HepG2 (cell line): ENCODE data around the gene UBL4B. TPM values are rescaled to one million over a fixed set of nuclear protein-coding genes. Genes with fewer than 3 reads are reported as not detected.

Source experiments
- ATAC-seq: fragments of 200-7000 bp; cut with Tn5 transposase; 3 replicates; pipeline ENCODE4 v1.9.1; 2020; ENCODE audit warnings: mild to moderate bottlenecking, moderate library complexity
- BruUV-seq: library from RNA; stranded (reverse); fragments of 400-500 nt; replicated peaks from 2 replicates; lab custom pipeline; 2021; lab: Mats Ljungman, UMichigan
- CTCF ChIA-PET: fragments of 300-600 bp; formaldehyde crosslinking; extraction: SDS; loops from one replicate; lab custom pipeline; 2021; ENCODE audit warnings: low total read pairs, inconsistent platforms, low intra/inter-chr PET ratio; lab: Yijun Ruan, JAX
- POLR2A ChIA-PET: fragments of 350-600 bp; sonication (Branson Sonifier 250); formaldehyde crosslinking; loops from one replicate; lab custom pipeline; 2020; ENCODE audit warnings: antibody characterized with exemption, inconsistent platforms; lab: Yijun Ruan, JAX
- DNase-seq: peaks from one replicate; pipeline ENCODE4 v3.0.0-alpha.2; 2015; ENCODE audit warnings: low spot score
- FAIRE-seq: peaks from 3 replicates; lab custom pipeline; 2011; peaks lifted over from hg19 to GRCh38; lab: Jason Lieb, UNC
- H2AFZ ChIP-seq: one replicate; pipeline ENCODE4 v1.6.1; 2011; ENCODE audit warnings: low read length, inconsistent platforms
- H3K27ac ChIP-seq: fragments of 300-600 bp; 3 replicates; pipeline ENCODE4 v1.8.0; 2011; ENCODE audit warnings: mixed run types, mild to moderate bottlenecking, mixed read lengths, low read length, inconsistent platforms; ENCODE audit not compliant: insufficient read depth; ENCODE audit errors: extremely low read length
- H3K27me3 ChIP-seq, 2 experiments: fragments of 200-600 bp in 1 of 2; 2 replicates in 1 of 2; 3 replicates in 1 of 2; pipeline versions ENCODE4 v1.6.0 to v1.8.0; 2011; ENCODE audit warnings: low read length in 2 of 2, mild to moderate bottlenecking in 2 of 2, moderate library complexity in 2 of 2, inconsistent platforms in 1 of 2; ENCODE audit not compliant: insufficient read depth in 2 of 2, control insufficient read depth in 1 of 2
- H3K36me3 ChIP-seq, 2 experiments: fragments of 200-600 bp in 1 of 2; replicated peaks in 1 of 2; 2 replicates in 1 of 2; 3 replicates in 1 of 2; pipeline versions ENCODE4 v1.5.1 to v1.8.0; 2011; ENCODE audit warnings: low read length in 2 of 2, inconsistent platforms in 1 of 2; ENCODE audit not compliant: insufficient read depth in 2 of 2, control insufficient read depth in 1 of 2
- H3K4me1 ChIP-seq: 2 replicates; pipeline ENCODE4 v1.5.1; 2012; ENCODE audit warnings: low read length, inconsistent platforms; ENCODE audit not compliant: insufficient read depth
- H3K4me2 ChIP-seq: 2 replicates; pipeline ENCODE4 v1.6.0; 2011; ENCODE audit warnings: low read depth, low read length, inconsistent platforms
- H3K4me3 ChIP-seq, 3 experiments: fragments of 200-600 bp in 1 of 3; sonication (generic), shearing (Covaris generic) in 1 of 3; replicated peaks in 1 of 3; 2 replicates each; pipeline ENCODE4 v1.5.1; 2011 to 2016; ENCODE audit warnings: low read length in 3 of 3, inconsistent platforms in 2 of 3, low read depth in 2 of 3, mild to moderate bottlenecking in 2 of 3, control low read depth in 1 of 3, mixed read lengths in 1 of 3; ENCODE audit not compliant: insufficient read depth in 1 of 3
- H3K79me2 ChIP-seq: one replicate; pipeline ENCODE4 v1.6.1; 2011; ENCODE audit warnings: low read length, inconsistent platforms; ENCODE audit not compliant: insufficient read depth
- H3K9ac ChIP-seq: 2 replicates; pipeline ENCODE4 v1.6.0; 2011; ENCODE audit warnings: mild to moderate bottlenecking, low read depth, low read length, inconsistent platforms; ENCODE audit not compliant: insufficient read depth
- H3K9me3 ChIP-seq: 2 replicates; pipeline ENCODE4 v1.5.1; 2012; ENCODE audit warnings: mild to moderate bottlenecking, low read length
- H4K20me1 ChIP-seq: 2 replicates; pipeline ENCODE4 v1.6.0; 2011; ENCODE audit warnings: inconsistent platforms, mild to moderate bottlenecking, low read length, moderate library complexity; ENCODE audit not compliant: insufficient read depth
- E2F5 ChIP-seq: sonication (generic); formaldehyde crosslinking; conservative IDR thresholded peaks from 2 replicates; pipeline ENCODE4 v1.4.0; 2020; ENCODE audit warnings: missing genetic modification reagents
- KDM5B ChIP-seq: sonication (generic); formaldehyde crosslinking; IDR thresholded peaks from 2 replicates; pipeline ENCODE4 v1.4.0; 2020; ENCODE audit warnings: missing genetic modification reagents, mild to moderate bottlenecking, borderline replicate concordance
- MLLT10 ChIP-seq: sonication (generic); formaldehyde crosslinking; IDR thresholded peaks from 2 replicates; pipeline ENCODE4 v1.4.0; 2020; ENCODE audit warnings: missing genetic modification reagents
- NKX3-1 ChIP-seq: sonication (generic); formaldehyde crosslinking; IDR thresholded peaks from 2 replicates; pipeline ENCODE4 v1.5.0; 2020; ENCODE audit warnings: missing genetic modification reagents
- PAXIP1 ChIP-seq: sonication (generic); formaldehyde crosslinking; conservative IDR thresholded peaks from 2 replicates; pipeline ENCODE4 v1.4.0; 2020; ENCODE audit warnings: mild to moderate bottlenecking, missing genetic modification reagents, moderate library complexity
- POLR2G ChIP-seq: fragments of 200-400 bp; formaldehyde crosslinking; IDR thresholded peaks from 2 replicates; pipeline ENCODE4 v1.6.1; 2018; ENCODE audit warnings: mild to moderate bottlenecking, low read depth, low read length, moderate library complexity
- RFX5 ChIP-seq: IDR thresholded peaks from 2 replicates; pipeline ENCODE4 v1.6.1; 2011; ENCODE audit warnings: low read depth, low read length, improper control_type of control experiment
- SMAD9 ChIP-seq: sonication (generic); formaldehyde crosslinking; IDR thresholded peaks from 2 replicates; pipeline ENCODE4 v1.5.1; 2020; ENCODE audit warnings: mild to moderate bottlenecking, missing genetic modification reagents
- TRIM24 ChIP-seq: sonication (generic); formaldehyde crosslinking; IDR thresholded peaks from 2 replicates; pipeline ENCODE4 v1.8.0; 2022; ENCODE audit warnings: mild to moderate bottlenecking, missing genetic modification reagents
- XRCC5 ChIP-seq: fragments of 200-400 bp; formaldehyde crosslinking; optimal IDR thresholded peaks from 2 replicates; pipeline ENCODE3; 2017; ENCODE audit warnings: mild to moderate bottlenecking, low read length
- ZNF282 ChIP-seq: fragments of 450-650 bp; IDR thresholded peaks from 2 replicates; pipeline ENCODE4 v1.6.1; 2018; ENCODE audit not compliant: partially characterized antibody
- ZNF383 ChIP-seq: sonication (generic); formaldehyde crosslinking; IDR thresholded peaks from 2 replicates; pipeline ENCODE4 v1.4.0; 2020; ENCODE audit warnings: missing genetic modification reagents, mild to moderate bottlenecking, borderline replicate concordance
- ZNF546 ChIP-seq: sonication (generic); formaldehyde crosslinking; conservative IDR thresholded peaks from 2 replicates; pipeline ENCODE4 v1.8.1; 2023; ENCODE audit warnings: mild to moderate bottlenecking, missing genetic modification reagents
- ZNF564 ChIP-seq: sonication (generic); formaldehyde crosslinking; IDR thresholded peaks from 2 replicates; pipeline ENCODE4 v1.8.1; 2023; ENCODE audit warnings: mild to moderate bottlenecking, missing genetic modification reagents
- WGBS: methylation state at CpG from one replicate; pipeline ENCODE4 v1.1.6; 2017; ENCODE audit warnings: low lambda C conversion rate; 5-methylcytosine and 5-hydroxymethylcytosine counted together
- in situ Hi-C: cut with HindIII; loops from 2 replicates; pipeline ENCODE4 v1.10.0; 2017; ENCODE audit warnings: low pct_unique_long_range_greater_than_20kb; ENCODE audit not compliant: extremely low pct_ligation_motif_present
- intact Hi-C: fragments of 100-400 bp; cut with micrococcal nuclease; formaldehyde crosslinking; loops from one replicate; pipeline ENCODE4 v1.10.0; 2022; ENCODE audit not compliant: unreplicated experiment
- polyA plus RNA-seq, 8 experiments: library from polyadenylated mRNA; depleted of rRNA in 3 of 8; stranded (reverse) in 7 of 8; unstranded in 1 of 8; fragments of >200 nt; fragmentation: Illumina TruSeq in 4 of 8; extraction: Trizol in 4 of 8; gene quantifications; 2 replicates each; pipeline versions ENCODE4 v1.2.1 to v1.2.3, GENCODE V29; 2011 to 2016; ENCODE audit warnings: low read depth in 4 of 8, missing spikeins in 1 of 8, mixed read lengths in 1 of 8; ENCODE audit not compliant: insufficient read depth in 1 of 8
- total RNA-seq, 5 experiments: library from RNA; depleted of rRNA; stranded (reverse); fragments of >200 nt; fragmentation: Illumina TruSeq; extraction: Trizol; gene quantifications; 2 replicates each; pipeline ENCODE4 v1.2.3, GENCODE V29; 2016; ENCODE audit warnings: low read depth in 1 of 5

UBL4B gene
- total and polyA plus RNA-seq, 2 of the 13 experiments (the other 11 are each of a cell fraction or from before 2014, with no cell fraction given), result not detected

GRCh38 chr1:110151175-110151669 lies 39.0 kb downstream of the UBL4B start:
- no peak overlapping the region for H2AFZ ChIP-seq
- ChIA-PET CTCF (no interaction called here), POLR2A (no interaction called here)
- H3K9me3 ChIP-seq, result no peaks in the 10 kb centered on the region
- H3K4me3 ChIP-seq, result no peak overlapping the region
- H3K36me3 ChIP-seq, result no peaks in the 10 kb centered on the region
- no TSS peak for BruUV-seq
- peaks cover 1 to 5% of the 10 kb centered on the region in 2 experiments; a peak in 2 of 5 replicates for H3K27me3 ChIP-seq
- intact Hi-C loops (no loop called here), in situ Hi-C loops (no loop called here)
- no peaks in the 10 kb centered on the region for H3K79me2 ChIP-seq
- no peaks in the 10 kb centered on the region for H3K4me1 ChIP-seq
- H3K4me2 ChIP-seq, result no peak overlapping the region
- H3K27ac ChIP-seq, result no peak overlapping the region
- no peak for FAIRE-seq
- ATAC-seq, result no peak
- no peak overlapping the region for H3K9ac ChIP-seq
- TF ChIP-seq E2F5 (CRISPR knock-in tag) (no peak), NKX3-1 (CRISPR knock-in tag) (no peak), KDM5B (no peak)
- 74% methylated on average over 8 of the region's 37 CpGs for WGBS
- DNase-seq, result no peak
- no peaks in the 10 kb centered on the region for H4K20me1 ChIP-seq

- ChIA-PET CTCF (no interaction called here), POLR2A (no interaction called here)
- Histone ChIP-seq H2AFZ (no peak overlapping the region), H3K36me3 (no peaks in the 10 kb centered on the region), H3K4me2 (no peak overlapping the region), H3K79me2 (no peaks in the 10 kb centered on the region), H4K20me1 (no peaks in the 10 kb centered on the region), H3K4me3 (no peak overlapping the region), H3K9ac (no peak overlapping the region), H3K27ac (no peak overlapping the region), H3K9me3 (no peaks in the 10 kb centered on the region), H3K27me3 (peaks cover 1 to 5% of the 10 kb centered on the region in 2 experiments; a peak in 2 of 5 replicates), H3K4me1 (no peaks in the 10 kb centered on the region)
- DNase-seq (peak; percentile 1), ATAC-seq (peak; percentile 37; the same call in 1 of the 3 replicates), FAIRE-seq (no peak)
- in situ Hi-C loops, result no loop called here
- 0% methylated on average over 2 of the region's 8 CpGs for WGBS
- no TSS peak for BruUV-seq
- intact Hi-C loops, result no loop called here
- TF ChIP-seq PAXIP1 (no peak), MLLT10 (CRISPR knock-in tag) (no peak), ZNF546 (CRISPR knock-in tag) (no peak), POLR2G (no peak), ZNF383 (CRISPR knock-in tag) (no peak), XRCC5 (no peak), SMAD9 (no peak), RFX5 (no peak), ZNF564 (CRISPR knock-in tag) (no peak), ZNF282 (no peak), TRIM24 (CRISPR knock-in tag) (no peak)
Observed at GRCh38 chr1:110152133-110152785, 40.0 kb downstream of the UBL4B start.
